Measurements from ENCODE around the gene ZNF285.
"Not testable (repeated sequence)": the region's sequence is repeated elsewhere in the genome, so short reads cannot be mapped to it uniquely, and the experiment has no call there.

The ZNF285 gene

DNA sequence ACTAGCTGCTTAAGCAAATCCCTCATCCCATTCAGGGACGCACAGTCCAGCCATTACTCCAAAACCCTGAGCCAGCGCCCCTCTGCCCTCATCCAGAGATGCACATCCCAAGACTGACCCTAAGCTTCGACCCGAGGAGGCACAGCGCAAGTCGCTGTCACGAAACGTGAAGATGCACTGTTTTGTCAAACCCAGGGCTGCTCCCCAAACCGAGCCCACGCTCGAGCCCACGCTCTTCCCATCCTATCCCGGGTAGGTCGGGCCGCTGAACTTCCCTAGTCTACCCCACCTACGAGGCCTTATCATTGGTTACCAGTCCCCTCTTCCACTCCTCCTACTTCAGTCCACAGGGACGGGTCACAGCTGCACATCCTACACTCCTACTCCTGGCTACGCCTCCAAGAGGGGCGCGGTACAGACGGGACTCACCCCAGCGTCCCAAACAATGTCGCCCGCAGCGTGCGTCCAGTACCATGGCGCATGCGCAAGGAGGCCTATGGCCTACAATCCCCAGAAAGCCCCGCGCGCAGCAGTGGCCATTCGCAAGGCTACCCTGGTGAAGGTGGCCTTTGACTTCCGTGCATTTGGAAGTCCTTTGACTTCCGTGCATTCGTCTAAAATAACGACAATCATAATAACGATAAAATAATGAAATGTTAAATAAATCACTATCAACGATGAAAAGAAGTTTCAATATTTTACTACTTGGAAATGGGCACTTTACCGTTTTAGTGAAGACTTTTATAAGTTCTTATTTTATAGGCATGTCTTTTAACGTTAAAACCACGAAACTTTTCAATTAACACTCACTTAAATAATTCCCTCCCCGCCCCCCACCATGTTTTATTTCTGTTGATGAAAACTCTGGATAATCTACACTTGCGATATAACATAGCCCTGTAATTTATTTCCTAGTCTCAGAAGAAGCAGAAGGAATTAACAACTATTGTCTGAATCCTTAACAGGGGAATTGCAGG, at the start of gene ZNF285:
Gene ZNF285 (minus strand): TSS at position 470 of the 977 bp plus-strand sequence. CDS start 4,395 bp downstream, outside the sequence.
- DNase-seq: peak; percentile 71 to 80

DNA sequence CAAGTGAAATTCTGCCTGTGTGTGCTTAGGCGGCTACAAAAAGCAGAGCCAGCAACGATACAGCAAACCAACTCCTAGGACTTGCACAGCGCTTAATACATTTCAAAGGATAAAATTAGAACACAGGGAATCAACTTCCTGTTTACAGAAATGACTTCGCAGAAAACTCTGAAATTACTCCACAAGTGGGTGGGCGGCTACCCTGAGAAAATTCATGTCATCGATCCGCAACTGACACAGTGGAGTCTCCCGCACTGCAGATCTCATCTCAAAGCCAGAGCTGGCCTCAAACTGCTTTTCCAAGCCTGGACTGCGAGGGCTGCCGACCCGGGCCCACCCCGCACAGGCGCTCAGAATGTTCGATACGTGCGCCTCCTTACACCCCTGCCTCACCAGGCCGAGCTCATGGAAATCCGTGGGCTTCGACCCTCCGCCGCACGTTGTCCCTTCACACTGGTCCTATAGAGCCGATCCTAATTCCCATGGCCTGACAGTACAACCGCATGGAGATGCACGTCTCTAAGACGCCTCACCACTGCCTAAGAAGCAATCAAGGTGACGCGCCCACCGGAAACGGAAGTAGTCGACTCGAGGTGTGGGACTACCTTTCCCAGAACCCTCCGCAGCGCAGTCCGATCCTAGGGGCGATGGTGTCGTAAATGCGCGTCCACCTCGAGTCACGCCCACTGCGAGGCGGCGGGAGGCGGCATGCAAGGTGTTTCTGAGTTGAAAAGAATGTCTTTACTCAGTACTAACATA, 46.7 kb upstream of the ZNF285 start, which contains the start of gene ZNF229:
Gene ZNF229 (minus strand): TSS at position 557 of the 759 bp plus-strand sequence. CDS start 5,625 bp downstream, outside the sequence.
- DNase-seq: peak; percentile 66 to 77

DNA sequence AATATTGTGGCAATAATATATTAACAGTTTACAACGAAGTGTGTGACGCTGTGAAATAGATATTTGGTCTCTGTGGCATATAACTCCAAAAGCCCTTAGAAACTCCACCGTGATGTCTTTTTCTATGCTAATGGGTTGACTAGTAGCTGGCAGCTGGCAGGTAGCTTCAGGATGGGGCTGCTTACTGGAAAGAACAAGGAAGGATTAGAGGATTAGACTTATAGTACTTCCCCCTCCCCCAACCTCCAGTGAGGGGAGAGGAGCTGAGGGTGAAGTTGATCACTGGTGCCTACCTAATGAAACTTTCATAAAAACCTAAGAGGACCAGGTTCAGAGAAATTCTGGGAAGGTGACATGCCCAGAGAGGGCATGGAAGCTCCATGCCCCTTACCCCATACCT, 37.0 kb upstream of the ZNF285 start:
- no peak for DNase-seq

DNA sequence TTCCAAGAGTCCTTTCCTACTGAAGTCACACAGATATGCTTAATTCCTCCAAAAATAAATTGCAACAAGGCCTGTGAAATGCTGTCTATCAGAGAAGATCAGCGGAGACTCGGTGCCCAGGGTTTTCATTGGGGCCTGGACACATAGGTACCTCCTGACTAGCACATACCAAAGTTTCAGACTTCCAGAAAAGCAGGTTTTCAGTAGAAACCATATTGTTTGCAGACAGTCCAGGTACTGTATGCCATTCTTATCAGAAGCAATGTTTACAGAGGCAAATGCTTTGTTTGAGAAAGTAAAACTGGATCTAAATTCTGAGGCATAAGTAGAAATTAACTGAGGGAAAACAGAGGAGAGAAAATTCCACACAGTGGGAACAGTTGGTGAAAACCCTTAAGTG, 34.0 kb upstream of the ZNF285 start:
- no peak for DNase-seq

DNA sequence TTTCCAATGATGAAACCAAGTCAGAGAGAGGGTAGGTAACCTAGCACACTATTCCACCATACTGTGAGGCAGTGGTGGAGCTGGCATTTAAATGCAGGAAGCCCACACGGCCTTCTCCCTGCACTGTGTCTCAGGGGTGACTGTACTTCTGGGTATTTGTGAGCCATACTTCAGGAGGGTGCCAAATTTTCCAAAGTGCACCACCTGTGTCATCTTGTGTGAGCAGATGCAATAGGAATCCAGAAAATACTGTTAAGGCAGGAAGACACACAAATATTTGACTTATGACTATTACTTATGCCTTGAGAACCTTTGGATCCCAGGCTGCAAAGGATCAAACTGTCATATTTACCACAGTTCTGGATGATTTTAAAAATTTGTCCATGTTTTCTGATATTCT, 29.5 kb upstream of the ZNF285 start:
- no peak for DNase-seq

DNA sequence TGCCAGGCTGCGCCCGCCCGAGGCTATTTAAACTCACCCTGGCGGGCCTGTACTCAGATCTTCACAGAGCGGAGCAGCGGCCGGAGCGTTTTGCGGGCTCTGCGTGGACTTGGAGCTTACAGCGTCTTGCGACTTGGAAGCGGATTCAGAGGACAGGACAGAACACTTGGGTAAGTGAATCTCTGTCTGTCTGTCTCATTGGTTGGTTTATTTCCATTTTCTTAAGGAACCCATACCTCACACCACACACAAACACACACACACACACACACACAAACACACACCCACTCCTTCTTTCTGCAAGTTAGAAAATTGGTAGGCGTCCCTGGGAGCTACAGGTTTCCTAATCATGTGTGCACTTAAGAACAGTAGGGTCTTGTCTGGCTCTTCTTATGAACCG, 14.1 kb upstream of the ZNF285 start:
- DNase-seq: not testable (repeated sequence)

DNA sequence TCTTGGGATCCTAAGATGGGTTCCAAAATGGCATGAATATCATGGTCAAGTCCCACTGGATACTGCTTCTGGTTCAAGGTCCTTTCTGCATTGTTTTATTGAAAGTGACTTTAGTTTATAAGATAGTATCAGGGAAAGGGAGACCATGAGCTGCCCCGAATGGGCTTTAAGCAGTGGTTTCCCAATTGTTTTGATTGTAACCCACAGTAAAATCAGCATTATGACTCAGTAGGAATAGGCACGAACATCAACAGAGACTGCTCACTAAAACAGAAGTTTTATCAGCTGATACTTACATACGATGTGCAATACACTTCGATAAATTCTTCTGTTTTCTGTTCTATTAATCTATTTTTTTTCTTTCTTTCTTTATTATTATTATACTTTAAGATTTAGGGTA, 12.1 kb downstream of the ZNF285 start:
- DNase-seq: not testable (repeated sequence)

DNA sequence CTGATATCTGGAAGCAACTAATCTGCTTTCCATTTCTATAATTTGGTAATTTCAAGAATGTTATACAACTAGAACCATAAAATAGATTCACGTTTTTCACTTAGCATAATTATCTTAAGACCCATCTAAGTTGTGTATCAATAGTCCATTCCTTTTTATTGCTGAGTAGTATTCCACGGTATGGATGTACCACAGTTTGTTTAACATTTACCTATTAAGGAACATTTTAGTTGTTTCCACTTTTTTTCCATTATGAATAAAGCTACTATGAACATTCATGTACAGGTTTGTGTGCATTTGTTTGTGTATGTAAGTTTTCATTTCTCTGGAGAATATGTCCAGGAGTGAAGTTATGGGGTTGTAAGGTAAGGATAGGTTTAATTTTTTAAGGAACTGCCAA, 26.6 kb downstream of the ZNF285 start:
- DNase-seq: no peak

DNA sequence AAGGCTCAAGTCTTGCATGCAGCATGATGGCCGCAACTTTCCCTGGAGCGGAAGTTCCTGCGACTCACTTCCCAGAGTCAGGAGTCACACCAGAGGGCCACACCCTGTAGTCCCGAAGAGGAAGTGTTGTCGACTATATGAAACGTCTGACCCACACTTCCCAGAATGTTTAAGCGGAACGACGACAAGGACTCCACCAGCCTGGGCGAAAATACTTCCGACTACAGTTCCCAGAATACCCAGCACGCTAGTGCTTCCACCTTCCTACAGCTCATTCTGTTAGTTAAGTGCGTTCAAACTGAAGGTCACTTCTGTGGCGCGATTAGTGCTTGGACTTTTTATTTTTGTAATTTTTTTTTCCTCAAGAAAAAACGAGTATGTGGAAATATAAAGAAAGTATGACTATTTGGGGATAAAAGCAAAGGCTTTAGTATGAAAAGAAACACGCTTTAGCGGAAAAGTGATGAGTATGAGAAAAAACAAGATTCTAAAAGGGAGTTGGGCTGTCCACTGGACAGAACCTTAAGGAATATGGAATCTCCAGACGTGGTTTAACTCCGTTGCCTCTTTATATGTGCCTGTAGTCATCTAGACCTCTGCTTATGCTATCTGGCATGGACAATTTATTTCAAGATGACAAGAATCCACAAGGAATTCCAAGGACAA, 29.5 kb downstream of the ZNF285 start:
- no peak for DNase-seq

DNA sequence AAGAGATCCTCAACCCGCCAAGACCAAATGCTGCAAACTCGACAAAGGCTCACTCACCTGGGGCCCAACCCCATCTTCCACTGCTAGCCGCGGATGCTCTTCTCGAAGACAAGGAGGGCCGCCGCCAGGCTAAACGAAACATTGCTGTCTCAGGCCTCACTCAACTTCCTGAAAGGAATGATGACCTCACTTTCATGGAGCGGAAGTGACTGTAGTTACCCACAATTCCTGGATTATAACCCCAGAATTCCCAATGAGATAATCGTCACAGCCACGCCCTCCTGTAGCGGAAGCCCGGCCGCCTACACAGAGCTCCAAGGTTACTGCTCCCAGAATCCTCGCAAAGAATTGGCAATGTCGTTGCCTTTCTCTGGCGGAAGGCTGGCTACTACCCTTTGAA, 34.4 kb downstream of the ZNF285 start:
- no peak for DNase-seq

DNA sequence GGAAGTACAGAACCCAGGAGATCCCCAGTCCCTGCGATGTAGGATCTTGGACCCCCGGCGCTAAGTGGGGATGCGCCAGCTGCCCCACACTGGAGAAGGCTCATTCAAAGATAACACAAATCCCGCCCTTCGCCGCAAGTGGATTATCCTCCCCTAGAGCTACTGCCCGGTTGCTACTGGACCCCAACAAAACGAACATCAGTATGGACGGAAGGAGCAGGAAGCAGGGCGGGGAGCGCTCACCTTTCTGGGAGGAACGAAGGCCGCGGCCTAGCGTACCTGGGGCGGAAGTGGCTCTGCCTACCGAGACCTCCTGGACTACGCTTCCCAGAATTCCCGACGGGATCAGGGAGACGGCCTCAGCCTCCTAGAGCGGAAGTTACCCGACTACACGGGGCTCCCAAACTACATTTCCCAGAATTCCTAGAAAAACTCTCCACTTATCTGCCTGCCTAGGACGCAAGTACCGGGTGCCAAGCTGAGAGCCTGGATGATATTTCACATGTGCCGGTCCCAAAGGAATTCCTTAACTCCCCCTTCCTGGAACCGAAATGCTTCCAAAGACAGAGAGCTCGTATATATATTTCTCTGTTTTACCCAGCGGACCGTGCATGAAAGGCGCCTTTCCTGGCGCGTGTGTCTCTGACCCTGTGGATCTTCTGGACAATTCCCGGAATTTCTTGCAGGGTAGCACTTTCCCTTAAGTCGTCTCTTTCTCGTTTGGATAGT, 44.9 kb downstream of the ZNF285 start, which contains the start of gene ZNF112:
Gene ZNF112 (minus strand): TSS at position 298 of the 729 bp plus-strand sequence. CDS start 16,141 bp downstream, outside the sequence.
- DNase-seq: peak; percentile 11 to 17

DNA sequence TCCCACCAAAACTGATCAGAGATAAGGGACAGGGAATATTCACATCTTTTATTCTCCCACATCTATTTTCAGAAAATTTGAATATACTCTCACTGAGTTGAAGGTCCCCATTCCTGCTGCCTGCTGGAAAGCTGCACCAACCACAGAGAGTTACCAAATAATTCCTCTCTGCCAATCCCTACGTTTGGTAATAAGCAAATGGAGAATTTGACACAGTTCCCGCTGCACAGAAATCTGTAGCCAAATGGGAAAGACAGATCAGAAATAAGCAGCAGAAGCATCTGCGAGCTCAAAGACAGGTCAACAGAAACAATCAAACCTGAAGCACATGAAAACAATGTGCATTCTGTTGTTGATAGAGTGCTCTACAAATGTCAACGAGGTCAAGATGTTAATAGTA, 54.9 kb downstream of the ZNF285 start:
- DNase-seq: no peak

DNA sequence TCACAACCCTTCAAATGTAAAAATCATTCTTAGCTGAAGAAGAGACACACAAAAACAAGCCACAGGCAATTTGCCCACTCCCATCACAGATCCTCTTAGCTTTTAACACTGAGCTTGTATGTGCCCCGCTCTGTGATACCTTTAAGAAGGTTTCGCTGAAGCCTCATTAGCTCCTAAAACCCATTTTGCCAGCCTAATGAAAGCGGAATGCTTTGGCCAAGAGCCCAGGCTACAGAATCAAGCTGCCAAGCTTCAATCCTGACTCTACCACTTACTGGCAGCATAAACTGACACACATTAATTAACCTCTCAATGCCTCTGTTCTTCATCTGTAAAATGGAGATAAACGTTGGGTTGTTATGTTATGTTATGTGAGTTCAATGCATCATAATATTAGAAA, 55.4 kb downstream of the ZNF285 start:
- no peak for DNase-seq

DNA sequence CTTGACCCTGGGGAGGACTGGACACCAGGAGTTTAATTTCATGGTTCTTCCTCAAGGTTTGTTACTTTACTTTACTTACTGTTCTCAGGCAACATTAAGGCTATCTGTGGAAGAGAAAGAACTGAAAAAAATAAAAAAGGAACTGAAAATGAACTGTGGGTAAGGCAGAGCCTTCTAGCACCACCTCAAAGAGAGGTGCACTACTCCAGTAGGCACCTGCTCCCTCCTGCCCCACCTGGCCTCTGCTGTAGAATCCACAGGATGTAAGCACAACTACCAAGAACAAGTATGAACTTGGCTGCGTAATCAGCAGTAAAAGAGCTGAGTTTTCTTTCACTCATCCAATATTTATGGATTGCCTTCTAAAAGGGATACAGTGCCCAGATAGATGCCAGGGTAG, 57.2 kb downstream of the ZNF285 start:
- no peak for DNase-seq

DNA sequence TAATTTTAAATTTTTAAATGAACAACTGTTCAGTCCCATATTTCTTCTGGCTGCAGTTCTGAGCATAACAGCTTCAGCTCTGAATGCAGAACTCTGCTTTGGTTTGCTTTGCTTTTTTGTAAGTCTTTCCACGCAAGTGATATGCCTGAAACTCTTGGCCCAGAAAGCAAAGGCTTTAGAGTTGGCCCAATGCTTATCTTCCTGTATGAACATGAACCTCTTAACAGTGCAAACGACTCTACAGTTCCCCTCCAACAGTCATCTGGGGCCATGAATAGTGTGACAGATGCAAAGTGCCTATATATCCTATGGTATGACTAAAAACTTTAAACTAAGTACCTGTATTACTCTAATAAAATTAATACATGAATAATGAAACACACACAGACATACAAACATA, 59.6 kb downstream of the ZNF285 start:
- no peak for DNase-seq

DNA sequence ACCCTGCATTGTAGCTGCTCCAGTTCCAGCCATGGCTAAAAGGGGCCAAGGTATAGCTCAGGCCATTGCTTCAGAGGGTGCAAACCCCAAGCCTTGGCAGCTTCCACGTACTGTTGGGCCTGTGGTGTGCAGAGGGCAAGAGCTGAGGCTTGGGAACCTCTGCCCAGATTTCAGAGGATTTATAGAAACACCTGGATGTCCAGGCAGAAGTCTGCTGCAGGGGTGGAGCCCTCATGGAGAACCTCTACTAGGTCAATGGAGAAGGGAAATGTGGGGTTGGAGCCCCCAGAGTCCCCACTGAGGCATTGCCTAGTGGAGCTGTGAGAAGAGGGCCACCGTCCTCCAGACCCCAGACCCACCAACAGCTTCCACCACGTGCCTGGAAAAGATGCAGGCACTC, 66.8 kb downstream of the ZNF285 start:
- not testable (repeated sequence) for DNase-seq
